Measurements from ENCODE around the gene LRRC31.
A peak's percentile ranks its signal among the peaks of the same experiment; 100 is the strongest.

LRRC31 gene

DNA sequence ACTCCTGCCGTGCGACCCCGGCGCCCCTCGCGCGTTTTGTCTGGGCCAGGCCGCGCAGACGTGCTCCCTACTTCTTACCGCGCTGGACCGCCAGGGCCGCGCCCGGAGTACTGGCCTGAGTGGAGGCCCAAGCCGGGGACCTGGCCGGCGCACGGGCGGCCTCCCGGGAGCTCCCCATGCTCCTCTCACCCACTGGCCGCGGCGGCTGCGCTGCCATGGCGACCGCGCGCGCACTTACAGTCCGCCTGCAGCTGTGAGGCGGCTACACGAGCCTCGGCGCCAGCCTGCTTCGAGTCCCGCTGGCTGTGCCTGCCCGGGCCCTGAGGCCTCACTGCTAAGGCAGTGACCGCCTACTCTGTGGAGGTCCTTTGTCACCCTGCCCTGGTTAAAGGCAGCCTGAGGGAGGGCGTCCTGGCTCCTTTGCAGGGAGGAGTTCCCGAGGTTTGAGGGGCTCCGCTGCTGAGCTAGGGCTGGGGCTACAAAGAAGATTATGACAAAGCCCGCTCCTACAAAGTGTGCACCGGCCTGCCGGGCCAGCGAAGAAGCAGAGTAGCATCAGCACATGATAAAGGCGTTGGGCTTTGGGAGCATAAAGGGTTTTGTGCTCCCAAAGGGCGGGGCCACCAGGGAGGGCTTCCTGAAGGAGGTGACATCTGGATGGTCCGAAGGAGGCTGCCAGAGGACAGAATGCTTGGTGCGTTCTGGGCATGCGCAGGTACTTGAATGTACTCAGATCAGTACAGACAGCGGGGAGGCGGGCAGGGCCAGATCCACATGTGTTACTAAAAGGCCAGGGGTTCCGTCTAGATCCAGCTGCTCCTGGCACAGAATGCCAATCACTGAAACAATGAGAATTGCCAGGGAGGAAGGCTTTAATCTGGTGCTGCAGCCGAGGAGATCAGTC is 57.2 kb downstream of the LRRC31 start, which contains the start of the genes LRRC34 and LRRIQ4:
Gene LRRC34 (minus strand): TSS at position 573 of the 904 bp plus-strand sequence. CDS start 356 bp downstream, at position 217.
Gene LRRIQ4 (plus strand): TSS at position 539 of the 904 bp plus-strand sequence. CDS start 9,052 bp downstream, outside the sequence.
- DNase-seq = peak; percentile 31 to 57

DNA sequence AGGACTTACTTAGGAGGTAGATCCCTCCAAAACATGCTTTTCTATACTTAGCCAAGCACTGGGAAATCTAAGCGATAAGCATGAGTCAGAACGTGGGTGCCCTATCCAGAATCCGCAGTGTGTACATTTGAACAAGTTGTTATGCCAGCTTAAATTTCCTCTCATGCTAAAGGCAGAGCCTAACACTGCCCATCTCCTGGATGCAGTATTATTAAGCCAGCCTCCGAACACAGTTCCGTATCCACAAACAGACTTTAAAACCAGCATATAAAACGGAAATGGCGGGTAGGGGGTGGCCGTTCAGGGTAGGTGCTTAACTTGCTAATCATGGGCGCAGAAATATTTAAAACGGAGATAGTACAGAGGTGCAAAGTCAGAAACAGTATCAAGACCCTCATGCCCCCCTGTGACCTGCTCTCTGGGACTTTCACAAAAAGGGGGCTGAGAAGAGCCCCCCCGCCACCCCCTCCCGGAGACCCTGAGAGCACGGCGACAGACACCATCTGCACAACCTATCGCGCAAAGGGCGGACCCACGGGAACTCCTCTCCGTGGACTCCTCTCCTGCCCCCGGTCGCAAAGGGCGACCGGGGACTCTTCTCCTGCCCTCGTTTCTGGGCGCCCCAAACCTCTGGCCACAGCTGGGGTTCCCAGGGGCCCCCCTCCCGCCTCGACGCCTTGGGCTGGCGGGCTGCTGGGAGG is 58.0 kb downstream of the LRRC31 start:
- DNase-seq = peak; percentile 27 to 42

DNA sequence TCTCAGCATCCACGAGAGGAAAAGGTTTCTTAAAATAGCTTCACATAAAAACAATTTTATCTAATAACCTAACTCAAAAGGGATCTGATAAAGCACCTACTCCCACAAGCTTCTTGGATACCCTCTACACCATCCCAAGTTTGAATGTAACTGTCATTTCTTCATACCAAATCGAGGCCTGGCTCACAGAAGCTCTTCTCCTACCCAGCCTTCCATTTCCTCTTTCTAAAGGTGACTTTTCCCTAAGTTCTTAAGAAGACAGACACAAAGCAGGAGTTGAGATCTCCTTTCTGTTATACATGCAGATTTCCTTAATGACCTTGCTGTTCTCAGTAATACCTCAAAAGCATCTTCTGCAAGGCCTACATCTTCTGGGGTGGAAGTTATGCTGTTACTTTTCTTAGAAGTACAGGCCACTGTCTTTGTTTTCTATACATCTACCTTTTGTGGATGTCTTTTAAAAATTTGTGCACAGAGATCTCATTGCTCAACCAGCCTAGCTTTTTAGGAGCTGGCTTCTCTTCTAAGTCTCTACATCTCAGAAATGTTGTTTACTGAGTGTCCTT is 60.4 kb downstream of the LRRC31 start:
- no peak for DNase-seq

DNA sequence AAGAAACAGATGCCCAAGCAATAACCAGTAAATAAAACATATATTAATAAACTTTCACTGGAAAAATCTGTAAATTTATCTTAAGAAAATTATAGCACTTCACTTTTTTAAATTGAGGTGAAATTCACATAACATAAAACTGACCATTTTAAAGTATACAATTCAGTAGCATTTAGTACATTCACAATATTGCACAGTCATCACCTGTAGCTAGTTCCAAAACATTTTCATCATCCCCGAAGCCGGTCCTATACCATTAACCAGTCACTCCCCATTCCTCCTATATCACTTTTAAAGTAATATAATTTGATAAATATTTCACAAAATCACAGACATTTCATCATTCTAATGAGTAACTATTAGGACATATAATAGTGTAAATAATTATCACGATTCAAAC is 65.1 kb downstream of the LRRC31 start:
- no peak for DNase-seq

DNA sequence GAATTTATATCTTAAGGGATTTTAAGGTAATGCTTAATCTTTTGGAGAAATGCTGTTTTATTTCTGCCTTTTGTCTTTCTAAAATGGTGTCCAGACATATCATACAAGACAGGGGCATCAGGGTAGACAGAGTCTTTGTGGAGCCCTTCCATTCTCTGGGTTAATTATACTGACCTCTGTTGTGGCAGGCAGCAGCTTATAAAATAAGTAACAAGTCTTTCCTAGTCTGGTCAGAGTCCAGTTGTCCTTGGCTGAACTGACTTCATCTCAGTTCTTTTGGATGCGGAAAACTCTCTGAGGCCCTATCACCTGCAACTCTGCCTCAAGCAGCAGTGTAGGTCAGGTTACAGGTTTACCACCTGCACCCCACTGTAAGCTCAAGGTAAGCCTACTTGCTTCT is 77.4 kb downstream of the LRRC31 start:
- no peak for DNase-seq

DNA sequence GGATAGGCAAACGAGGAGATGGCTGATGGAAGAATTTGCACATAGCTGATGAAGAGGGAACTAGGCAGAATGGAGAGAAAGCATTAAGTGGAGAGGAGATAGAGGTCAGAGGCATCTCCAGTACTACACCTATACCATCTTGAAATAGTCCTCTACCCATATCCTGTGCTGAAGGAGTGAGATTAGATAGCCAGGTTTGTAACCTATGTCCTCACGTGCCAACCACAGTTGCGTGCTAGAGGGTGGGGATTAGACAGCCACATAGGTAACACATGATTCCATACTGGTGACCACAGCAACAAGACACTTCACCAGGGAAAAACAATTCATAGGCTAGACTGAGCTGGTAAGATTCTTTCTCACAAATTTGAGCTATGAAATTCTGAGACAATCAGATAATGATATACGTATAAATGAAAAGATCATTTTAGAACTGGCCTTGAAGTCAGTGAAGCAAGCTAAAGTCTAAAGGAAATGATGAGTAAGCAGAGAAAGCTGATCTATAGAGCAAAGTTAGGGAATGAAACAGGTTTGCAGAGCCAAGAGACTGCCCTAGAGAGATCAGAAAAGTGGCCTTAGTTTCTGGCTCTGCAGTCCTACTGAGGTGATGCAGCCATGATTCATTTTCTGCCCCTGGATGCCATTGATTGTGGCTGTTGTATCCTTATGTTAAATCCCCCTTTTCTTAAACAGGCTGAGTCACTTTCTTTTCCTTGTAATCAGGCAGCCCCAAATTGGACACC is 78.9 kb downstream of the LRRC31 start:
- DNase-seq = no peak

DNA sequence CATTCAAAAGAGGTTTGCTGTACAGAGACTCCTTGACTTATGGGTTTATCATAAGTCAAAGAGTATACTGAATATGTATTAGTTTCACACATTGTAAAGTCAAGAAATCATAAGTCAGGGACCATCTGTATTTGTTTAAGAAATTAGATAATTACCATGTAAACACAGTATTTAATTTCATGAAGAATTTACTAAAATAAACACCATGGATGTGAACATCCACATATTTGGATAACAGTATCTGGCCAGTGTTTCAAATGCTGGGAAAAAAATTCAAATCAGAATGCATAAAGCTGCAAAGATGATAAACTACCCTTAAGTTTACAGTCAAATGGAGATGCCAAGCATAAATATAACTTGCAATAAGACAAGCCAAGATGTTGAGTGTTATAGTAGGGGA is 79.5 kb downstream of the LRRC31 start:
- no peak for DNase-seq
